Stimulated activated CD4-positive, alpha-beta T cell treated with anti-CD3 and anti-CD28 coated beads, Interleukin-1b, Interleukin-23, amount 100 ng/mL, for 4 hours (primary cell): ENCODE data around the gene KRTAP4-3.
"Not testable (repeated sequence)": the region's sequence is repeated elsewhere in the genome, so short reads cannot be mapped to it uniquely, and the experiment has no call there.

Source experiments
- DNase-seq, 2 donors: peaks; one replicate each; pipeline ENCODE4 v3.0.0-alpha.2; 2020; ENCODE audit warnings: low read depth in 2 of 2

Gene KRTAP4-3

DNA sequence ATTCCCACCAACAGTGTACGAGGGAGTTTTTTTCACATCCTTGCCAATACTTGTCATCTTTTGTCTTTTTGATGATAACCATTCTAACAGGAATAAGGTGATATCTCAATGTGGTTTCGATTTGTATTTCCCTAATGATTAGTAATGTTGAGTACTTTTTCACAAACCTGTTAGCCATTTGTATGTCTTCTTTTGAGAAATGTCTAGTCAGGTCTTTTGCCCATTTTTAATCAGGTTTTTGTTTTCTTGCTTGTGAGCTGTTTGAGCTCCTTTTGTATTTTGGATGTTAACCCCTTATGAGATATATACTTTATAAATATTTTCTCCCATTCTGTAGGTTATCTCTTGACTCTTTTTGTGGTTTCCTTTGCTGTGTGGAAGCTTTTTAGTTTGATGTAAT lies 16.5 kb downstream of the KRTAP4-3 start:
- no peak for DNase-seq

- DNase-seq, result no peak
Measured at GRCh38 chr17:41150026-41150425, 18.0 kb downstream of the KRTAP4-3 start.

DNA sequence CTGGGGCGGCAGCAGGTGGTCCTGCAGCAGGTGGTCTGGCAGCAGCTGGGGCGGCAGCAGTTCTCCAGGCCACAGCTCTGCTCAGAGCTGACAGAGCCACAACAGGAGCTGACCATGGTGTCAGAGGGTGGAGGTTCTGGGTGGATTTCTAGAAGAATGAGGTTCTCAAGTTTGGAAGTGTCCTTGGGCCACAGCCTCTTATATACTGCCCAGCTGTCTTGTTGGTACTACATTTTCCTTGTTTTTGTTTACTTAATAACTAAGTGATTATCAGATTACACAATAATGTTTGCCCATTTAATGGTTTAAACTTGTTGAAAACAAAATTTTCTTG lies 18.4 kb downstream of the KRTAP4-3 start, which contains the start of gene KRTAP4-5:
KRTAP4-5 (minus strand) TSS at position 174 of the 334 bp plus-strand sequence; CDS start at position 116, 58 bp downstream.
- no peak for DNase-seq

DNA sequence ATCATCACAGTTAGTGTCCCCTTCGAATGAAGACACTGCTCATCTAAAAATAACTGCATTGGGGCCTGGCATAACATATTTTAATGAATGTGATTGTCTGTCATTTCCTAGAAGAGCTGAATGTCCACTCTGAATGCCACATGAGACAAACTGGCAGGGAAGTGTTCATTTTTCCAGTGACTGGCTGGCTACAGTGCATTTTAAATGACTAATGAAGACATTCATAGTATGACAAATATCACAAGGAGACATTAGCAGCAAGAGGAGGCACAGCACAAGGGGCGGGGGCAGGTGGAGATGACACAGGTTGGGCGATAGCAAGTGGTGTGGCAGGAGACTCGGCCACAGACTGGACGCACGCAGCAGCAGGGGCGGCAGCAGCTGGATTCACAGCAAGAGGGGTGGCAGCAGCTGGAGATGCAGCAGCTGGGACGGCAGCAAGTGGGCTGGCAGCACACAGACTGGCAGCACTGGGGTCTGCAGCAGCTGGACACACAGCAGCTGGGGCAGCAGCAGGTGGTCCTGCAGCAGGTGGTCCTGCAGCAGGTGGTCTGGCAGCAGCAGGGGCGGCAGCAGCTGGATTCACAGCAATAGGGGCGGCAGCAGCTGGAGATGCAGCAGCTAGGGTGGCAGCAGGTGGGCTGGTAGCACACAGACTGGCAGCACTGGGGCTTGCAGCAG lies 18.9 kb downstream of the KRTAP4-3 start:
- DNase-seq, result not testable (repeated sequence)

- DNase-seq, result no peak
Measured at GRCh38 chr17:41147531-41148204, 20.4 kb downstream of the KRTAP4-3 start.

DNA sequence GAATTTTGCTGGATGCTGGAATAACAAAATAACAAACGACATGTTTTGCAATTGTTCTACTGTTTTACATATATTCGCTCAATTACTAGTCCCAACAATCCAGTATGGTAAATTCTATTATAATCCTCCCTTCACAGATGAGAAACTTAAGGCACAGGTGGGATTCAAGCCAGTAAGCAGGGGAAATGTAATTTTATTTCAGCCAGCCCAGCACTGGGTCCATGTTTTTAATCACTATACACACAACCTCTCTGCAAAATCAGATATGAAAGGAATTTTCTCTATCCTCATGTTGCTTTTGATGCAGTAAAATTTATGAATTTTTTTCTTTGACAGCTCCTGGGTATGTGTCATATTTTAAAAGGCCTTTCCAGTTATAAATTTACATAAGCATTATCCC lies 22.8 kb downstream of the KRTAP4-3 start:
- no peak for DNase-seq

DNA sequence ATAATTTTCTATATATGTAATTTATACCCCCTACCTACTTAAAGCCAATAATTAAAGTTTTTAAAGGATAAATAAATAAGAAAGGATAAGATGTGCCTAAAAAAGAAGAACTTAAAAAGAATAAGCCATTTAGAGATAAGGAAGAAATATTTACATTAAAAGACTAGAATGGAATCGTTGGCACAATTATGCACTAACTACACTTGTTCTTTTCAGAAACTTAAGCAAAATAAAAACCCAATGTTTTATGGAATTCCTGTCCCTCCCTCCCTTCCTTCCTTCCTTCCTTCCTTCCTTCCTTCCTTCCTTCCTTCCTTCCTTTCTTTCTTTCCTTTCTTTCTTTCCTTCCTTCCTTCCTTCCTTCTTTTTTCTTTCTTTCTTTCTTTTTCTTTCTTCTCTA lies 23.2 kb downstream of the KRTAP4-3 start:
- no peak for DNase-seq

- DNase-seq, result no peak
Measured at GRCh38 chr17:41141361-41141760, 26.7 kb downstream of the KRTAP4-3 start.

- no peak for DNase-seq
Measured at GRCh38 chr17:41140360-41141131, 27.5 kb downstream of the KRTAP4-3 start, which contains the start of gene KRTAP4-6. Gene KRTAP4-6, minus strand, starts transcription at chr17:41140544. Its CDS starts 57 bp downstream, at chr17:41140487.

- DNase-seq, result not testable (repeated sequence)
Measured at GRCh38 chr17:41139865-41140264, 28.2 kb downstream of the KRTAP4-3 start.

DNA sequence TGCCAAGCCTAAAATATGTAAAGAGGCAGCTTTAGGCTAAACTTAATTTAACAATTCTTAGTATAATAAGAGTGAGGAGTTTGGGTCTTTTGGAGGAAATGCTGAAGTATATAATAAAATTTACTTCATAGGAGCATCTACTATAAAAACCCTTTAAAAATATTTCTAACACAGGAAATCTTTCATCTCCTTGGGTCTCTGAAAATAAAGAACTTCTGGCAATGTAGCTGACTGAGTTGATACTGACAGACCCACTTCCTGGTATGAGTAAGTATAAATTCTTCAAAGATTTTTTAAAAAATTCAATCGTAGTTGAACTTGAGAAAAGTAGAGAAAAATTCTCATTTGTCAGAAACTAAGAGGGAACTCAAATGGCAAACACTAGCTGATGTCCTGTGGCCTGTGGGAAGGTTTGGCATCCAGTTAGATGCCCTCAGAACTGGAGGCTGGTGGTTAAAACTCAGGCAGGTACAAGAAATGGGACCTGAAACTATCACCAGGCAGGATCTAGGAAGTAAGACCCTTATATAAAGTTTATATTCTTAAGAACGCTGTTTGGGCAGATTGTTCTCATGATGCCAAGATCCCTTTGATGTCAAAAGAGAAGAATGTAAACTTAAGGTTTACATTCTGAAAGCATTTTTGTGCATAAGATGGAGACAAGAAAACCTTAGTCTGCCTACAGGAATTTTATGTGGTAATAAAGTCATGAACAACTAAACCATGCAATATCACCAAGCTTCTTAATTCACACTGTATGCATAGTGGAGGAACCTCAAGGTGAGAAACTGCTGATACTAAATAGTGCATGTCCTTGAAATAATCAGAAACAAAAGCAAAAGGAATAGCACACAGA lies 33.9 kb downstream of the KRTAP4-3 start:
- no peak for DNase-seq

DNA sequence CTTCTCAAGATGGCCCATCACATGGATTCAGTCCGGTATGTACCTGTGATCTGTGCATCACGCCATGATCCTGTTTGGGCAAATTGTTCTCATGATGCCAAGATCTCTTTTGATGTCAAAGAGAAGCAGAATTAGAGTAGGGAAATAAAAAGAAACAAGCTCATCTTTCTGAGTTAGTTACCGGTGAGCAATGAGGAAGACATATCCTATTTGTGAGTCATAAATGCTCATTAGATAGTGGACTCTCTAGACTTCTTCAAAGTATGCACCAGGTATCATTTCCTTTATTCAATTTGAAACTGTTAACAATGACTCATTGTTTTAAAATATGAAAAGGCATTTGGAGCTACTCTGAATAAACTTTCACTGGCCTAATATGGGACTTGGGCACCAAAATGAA lies 36.0 kb downstream of the KRTAP4-3 start:
- DNase-seq, result no peak

DNA sequence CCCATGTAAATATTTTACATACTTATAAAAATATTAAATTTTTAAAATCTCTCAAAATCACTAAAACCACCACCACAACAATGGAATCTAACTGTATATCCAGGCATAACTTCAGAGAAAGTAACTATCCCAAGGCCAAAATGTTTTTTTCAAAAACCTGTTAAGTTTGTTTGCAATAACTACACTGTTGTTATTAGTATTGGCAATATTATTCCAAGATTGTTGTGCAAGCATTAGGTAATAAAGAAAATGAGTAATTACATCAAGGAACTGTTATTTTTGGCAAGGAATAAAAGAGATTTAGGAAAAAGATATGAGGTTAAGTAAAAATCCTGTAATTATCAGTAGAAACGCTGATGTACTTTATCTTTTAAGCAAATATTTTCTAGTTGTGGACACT lies 40.6 kb downstream of the KRTAP4-3 start:
- DNase-seq, result no peak

DNA sequence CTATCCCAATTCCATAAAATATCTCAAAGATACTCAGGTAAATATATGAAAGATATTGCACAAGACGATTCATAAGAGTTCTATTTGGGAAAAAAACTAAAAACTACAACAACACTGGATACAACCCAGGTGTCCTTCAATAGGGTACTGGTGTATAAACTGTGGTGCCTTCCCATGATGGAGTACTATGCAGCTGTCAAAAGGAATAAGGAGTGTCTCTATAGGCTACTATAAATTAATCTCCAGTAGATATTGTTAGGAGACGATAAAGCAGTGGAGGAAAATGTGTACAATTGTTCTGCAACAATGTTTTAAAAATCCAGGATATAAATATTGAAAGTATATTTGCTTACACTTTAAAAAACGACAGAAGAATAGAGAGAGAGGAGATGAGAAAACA lies 41.6 kb downstream of the KRTAP4-3 start:
- DNase-seq, result no peak

DNA sequence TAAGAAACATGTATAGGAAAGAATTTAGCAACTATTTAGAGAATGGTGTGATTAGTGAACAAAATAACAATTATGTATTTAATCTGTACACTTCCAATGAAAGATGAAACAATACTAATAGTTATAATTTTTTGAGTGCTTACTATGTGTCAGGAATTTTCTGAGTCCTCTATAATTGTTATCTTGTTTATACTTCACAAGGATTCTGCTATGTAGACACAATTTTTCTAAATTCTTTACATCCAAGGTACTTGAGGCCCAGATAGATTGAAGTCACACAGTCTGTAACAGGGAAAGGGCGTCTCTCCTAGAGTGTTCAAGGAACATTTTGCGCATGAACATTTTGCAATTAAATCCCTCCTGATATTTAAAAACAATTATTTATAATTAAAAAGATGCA lies 43.0 kb downstream of the KRTAP4-3 start:
- DNase-seq, result no peak

DNA sequence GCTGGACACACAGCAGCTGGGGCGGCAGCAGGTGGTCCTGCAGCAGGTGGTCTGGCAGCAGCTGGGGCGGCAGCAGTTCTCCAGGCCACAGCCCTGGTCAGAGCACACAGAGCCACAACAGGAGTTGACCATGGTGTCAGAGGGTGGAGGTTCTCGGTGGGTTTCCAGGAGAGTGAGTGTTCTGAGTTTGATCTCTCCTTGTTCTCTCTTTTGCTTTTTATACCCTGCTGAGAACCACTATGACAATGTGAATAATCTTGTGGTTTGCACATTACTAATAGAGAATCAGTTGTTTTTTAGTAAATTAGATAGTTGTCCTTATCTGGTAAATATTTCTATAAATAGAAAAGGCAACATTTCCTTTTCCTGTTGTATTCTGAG lies 44.0 kb downstream of the KRTAP4-3 start, which contains the start of gene KRTAP4-12:
KRTAP4-12 (minus strand) TSS at position 192 of the 381 bp plus-strand sequence; CDS start at position 132, 60 bp downstream.
- DNase-seq, result not testable (repeated sequence)

- not testable (repeated sequence) for DNase-seq
Measured at GRCh38 chr17:41123292-41123990, 44.6 kb downstream of the KRTAP4-3 start.

DNA sequence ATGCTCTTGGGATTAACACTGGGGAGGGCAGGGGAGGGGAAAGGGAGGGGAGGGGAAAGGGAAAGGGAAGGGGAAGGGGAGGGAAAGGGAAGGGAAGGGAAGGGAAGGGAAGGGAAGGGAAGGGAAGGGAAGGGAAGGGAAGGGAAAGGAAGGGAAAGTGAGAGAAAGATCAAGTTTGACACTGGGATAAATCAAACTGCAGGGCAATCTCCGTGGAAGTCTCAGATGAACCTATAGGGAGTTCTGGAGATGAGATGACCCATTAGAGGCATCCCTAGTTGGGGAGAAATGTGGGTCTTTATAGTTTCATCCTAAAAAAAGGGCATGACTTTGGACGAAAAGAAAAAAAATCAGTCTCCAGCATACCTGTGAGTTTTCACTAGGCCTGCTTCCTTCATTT lies 46.3 kb downstream of the KRTAP4-3 start:
- no peak for DNase-seq

DNA sequence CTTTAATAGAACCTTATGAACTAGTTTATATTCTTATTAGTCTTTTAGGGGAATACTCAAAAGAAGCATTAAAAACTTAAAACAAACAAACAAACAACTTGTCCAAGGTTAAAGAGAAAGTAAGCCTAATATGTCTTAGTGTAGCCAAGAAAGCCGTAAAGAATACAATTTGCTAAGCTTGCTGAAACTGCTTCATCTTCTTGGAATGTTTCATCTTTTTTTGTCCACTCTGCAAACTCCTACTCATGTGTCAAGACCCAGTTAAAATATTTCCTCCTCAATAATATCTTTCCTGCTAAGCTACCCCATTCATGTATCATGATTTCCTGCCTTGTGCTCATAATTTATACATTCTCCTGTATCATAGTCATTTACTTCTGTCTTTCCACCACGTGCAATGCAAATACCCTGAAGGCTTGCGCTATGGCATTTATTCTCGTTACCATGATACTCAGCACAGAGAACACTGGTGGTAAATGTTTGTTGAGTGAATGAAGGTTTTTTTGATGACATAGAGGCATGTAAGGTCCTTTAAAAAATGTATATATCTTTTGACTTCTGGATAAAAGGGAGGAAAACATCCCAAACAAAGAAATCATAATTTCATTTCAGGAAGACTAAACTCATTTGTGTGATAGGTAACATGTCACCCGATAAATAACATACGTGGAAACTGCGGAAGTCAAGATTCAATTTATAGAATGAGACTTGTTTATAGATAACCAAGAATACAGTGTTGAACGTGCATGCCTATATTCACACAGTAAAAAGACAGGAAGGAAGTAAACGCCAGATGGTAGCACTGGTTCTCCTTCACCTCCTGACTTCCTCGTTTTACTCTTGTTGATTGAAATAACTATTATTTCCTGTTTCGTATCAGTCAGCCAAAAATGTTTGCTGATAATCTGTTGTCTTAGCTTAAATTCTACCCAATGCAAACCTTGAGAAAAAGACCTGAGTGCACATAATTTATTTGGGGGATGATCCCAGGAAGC lies 48.0 kb downstream of the KRTAP4-3 start:
- not testable (repeated sequence) for DNase-seq

- DNase-seq, result no peak
Measured at GRCh38 chr17:41118721-41119120, 49.3 kb downstream of the KRTAP4-3 start.
